HG02870 (cell line): ENCODE results near the gene AUTS2.

ENCODE experiments used
- ATAC-seq: cut with Tn5 transposase; IDR thresholded peaks from one replicate; pipeline ENCODE4 v1.9.1; 2021; ENCODE audit warnings: mild to moderate bottlenecking, moderate library complexity; ENCODE audit not compliant: unreplicated experiment

Gene AUTS2

GRCh38 chr7:70319057-70319456 is 720.8 kb downstream of the AUTS2 start:
- no peak for ATAC-seq

DNA sequence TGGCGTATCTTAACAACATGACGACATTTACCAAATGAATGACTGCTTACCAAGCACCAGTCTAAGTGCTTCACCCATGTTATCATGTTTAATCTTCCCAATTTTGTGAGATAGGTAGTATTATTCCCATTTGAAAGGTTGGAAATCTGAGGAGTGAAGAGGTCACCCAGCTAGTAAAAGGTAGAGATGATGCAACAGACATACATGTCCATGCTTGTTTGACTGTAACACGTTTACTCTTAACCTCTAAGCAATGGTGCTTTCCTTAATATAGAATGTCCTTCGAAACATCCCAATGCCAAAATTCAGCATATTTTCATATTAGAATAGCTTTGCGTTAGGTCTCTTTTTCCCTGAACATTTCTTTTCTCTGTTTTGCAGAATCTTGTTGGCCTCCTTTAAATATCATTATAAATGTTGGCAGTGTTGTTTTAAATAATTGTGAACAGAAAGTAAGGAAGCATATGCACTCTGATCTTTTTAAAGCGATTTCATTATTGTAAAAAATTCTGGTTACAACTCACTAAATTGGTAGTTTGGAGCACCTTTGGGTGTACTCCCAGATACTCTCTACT is 722.8 kb downstream of the AUTS2 start:
- no peak for ATAC-seq

GRCh38 chr7:70322856-70323255 is 724.6 kb downstream of the AUTS2 start:
- no peak for ATAC-seq

- no peak for ATAC-seq
These were observed 727.3 kb downstream of the AUTS2 start for GRCh38 chr7:70325509-70326101.

GRCh38 chr7:70334295-70334694 is 736.0 kb downstream of the AUTS2 start:
- no peak for ATAC-seq

GRCh38 chr7:70334871-70335270 is 736.6 kb downstream of the AUTS2 start:
- ATAC-seq = no peak

DNA sequence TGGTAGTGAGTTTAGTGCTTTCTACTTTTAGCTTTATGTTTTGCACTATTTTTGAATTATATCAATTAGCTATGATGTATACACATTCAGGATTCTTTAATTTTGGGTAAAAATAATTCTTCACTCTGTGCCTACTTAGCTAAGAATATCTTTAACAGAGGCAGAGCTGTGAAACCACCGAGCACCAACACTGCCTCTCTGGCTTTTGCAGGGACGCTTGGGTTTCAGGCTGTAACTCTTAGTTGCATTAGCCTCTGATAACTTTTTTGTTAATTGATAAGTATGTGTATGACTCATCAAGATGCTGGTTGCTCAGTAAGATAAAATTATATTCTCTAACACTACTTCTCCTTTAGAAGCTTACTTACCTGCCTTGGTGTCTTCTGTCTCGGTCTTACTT is 738.3 kb downstream of the AUTS2 start:
- ATAC-seq = no peak

DNA sequence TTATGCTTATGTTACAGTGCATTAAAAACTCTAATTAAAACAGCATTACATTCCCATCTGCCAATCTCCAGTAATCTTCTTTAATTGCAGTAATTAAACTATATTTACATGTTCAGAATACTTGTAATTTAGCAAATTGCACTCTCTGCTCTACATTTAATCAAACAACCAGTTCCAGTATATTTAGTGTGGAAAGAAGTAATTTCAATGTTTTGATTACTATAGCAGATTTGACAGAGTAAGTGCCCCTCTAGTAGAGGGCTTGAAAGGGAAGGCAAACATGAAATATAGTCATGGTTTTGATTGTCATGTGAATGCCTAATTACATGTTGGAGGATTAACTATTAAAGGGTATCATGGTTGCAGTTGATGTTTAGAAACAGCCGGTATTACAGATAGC is 739.7 kb downstream of the AUTS2 start:
- ATAC-seq = no peak

GRCh38 chr7:70340236-70340635 is 742.0 kb downstream of the AUTS2 start:
- no peak for ATAC-seq

- ATAC-seq = no peak
These were observed 743.2 kb downstream of the AUTS2 start for GRCh38 chr7:70341446-70341845.

DNA sequence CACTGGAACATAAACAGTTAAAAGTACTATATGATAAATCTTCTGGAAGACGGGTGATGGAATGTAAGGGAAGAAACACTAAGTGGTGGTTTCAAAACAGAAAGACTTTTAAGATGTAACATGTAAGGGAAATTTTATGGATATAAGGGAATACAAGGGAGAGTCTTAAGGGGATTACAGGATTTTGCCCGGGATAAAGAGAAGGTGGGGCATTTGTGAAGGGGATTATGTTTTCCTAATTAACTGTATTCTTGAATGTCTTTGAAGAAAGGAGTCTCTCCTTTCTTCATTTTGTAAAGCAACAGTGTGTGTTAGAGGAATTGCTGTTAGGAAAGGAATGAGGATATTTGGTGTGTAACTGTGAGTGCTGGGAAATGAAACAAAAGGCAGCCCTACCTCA is 745.2 kb downstream of the AUTS2 start:
- ATAC-seq = no peak

- no peak for ATAC-seq
These were observed 746.5 kb downstream of the AUTS2 start for GRCh38 chr7:70344726-70345125.

DNA sequence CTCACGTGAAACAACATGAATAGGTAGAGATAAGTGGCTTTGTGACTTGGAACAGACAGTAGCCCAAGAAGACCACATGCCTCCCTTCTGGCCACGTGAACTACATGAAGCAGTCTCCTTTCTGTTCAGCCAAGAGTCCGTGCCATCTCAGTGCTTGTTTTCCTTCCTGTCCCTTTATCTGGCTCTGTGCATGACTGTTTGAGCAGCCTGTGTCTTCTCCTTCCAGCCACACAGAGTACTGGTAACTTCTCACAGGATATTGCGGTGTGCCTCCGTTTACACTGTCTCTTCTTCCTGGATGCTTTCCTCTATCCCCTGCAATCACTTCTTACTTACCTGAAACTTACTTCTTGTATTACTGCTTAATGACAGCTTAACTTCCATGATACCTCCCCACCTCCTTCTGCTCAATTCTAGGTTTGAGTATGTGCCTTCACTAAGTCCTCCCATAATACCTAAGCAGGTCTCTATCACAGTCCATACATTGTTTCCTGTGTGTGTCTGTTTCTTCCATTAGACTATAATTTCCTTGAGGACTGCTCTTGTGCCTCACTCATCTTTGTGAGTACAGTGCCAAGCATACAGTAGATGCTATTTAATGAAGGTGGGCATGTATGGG is 748.7 kb downstream of the AUTS2 start:
- ATAC-seq = no peak

DNA sequence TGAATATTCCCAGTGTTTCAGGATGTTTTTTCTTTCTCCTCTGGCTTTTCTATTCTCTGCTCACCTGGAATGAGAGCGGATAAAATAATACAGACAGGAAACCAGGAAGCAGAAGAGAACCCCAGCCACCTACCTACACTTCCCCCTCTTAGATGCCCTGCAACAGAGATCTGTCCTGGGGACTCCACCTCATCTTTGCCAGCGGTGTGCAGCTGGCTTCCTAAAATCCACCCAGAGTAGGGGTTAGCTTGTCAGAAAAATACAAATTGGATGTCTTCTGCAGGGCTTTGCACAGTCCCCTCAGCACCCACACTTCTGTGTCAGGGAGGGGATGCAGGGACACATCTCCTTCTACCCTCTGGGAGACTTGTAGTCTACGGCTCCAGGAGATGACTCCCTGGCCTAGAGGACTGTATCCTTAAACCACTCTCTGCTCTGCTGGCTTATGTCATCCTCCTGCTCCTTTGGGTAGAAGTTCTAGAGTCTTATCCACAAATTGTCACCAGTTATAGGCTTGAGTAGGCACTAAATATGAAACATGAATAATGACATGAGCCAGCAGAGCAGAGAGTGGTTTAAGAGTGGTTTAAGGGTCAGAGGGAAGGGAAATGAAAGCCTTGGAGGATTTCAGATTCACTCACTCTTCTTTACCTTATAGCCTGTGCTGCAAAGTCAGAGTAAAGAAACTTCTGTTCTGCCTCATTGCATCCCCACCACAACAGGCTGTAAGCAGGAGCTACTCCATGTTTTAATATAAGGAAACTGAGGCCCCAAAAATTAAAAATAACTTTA is 749.4 kb downstream of the AUTS2 start:
- peak; percentile 99 for ATAC-seq

DNA sequence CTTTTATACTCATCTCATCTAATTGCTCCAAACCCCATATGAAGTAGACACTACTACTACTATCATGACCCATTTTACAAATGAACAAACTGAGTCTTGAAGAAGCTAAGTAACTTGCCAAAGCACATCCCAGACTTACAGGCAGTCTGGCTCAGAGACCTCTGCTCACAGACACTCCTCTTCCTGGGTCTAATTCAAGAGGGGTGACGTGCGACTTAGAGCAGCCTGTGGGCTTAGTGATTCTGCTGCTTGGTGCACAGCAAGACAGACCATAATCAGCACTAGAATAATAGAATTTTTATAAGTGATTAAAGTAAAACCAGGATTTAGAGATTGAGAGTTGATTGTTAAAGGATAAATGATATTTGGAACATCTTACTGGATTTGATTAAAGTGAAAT is 750.8 kb downstream of the AUTS2 start:
- no peak for ATAC-seq

DNA sequence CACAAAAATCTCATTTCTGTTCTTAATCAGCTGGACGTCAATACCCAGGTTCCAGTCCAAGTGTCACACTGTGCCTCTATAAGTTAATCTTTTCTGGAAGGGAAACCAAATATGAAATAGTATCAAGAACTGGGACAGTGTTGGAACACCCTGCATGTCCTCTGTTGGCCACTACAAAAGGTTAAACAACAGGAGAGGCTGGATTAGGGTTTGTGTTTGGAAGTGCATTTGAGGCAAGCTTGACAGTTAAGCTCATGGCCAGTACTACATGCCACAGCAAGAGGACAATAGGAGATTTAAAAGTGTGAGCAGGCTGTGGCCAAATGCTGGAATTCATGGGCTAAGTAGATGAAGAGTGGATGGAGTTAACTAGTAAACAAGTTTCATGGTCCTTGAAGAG is 751.5 kb downstream of the AUTS2 start:
- ATAC-seq = no peak

GRCh38 chr7:70352088-70352487 is 753.8 kb downstream of the AUTS2 start:
- no peak for ATAC-seq

- ATAC-seq = no peak
These were observed 754.6 kb downstream of the AUTS2 start for GRCh38 chr7:70352906-70353305.

DNA sequence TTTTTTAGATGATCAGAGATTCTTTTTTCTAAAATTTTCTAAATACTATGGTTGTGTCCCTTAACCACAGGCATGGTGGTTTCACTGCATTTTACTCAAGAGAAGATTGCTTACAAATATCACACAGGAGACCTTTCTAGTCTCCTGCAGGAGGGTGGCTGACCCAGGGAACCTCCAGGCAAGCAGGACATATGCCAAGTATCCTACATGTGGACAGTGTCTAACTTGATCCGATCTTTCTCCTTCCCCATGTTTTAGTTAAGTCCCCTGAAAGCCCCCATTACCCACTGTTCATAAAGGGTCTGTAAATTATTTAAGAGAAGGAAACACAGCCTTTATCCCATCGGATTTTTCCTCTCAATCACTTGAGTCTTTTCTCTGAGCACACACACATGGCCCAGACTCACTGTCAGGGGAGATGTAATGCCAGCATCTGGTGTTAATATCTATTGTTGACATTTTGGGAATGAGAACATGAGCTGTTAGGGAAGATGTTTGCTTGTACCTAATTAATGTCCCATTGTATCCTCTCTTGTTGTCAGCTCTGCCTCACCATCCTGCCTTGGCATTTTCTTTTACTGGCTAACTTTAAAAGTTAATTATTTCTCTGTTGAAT is 755.2 kb downstream of the AUTS2 start:
- no peak for ATAC-seq

- ATAC-seq = no peak
These were observed 755.7 kb downstream of the AUTS2 start for GRCh38 chr7:70353946-70354335.

DNA sequence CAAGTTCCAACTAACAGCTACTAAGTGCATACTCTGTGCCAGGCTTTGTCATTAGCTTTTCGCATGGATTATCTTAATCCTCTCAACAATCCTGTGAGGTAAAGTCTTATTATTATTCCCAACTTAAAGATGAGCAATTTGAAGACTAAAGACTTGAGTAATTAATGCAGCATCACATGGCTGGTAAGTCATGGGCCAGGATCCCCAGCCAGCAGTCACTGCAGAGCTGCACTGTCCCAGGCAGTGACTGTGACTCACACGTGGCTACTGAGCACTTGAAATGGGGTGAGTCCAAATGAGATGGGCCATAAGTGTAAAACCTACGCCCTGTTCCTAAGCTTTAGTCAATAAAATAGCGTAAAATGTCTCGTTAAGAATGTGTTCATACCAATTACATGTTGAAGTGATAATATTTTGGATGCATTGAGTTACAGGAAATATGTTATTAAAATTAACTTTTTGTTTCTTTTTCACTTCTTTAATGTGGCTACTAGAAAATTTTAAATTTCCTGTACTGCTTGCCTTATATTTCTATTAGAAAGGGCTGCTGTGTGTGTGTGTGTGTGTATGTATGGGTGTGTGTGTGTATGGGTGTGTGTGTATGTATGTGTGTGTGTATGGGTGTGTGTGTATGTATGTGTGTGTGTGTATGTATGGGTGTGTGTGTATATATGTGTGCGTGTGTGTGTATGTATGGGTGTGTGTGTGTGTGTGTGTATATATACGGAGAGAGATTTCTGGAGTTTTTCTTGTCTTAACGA is 756.3 kb downstream of the AUTS2 start:
- no peak for ATAC-seq
